HG03439 (cell line): ENCODE data around the gene CSNK1G1.
"Not testable (repeated sequence)": the region's sequence is repeated elsewhere in the genome, so short reads cannot be mapped to it uniquely, and the experiment has no call there.

Experiments used
- ATAC-seq: cut with Tn5 transposase; IDR thresholded peaks from one replicate; pipeline ENCODE4 v1.9.1; 2021; ENCODE audit warnings: mild to moderate bottlenecking, moderate library complexity; ENCODE audit not compliant: unreplicated experiment

Gene CSNK1G1

DNA sequence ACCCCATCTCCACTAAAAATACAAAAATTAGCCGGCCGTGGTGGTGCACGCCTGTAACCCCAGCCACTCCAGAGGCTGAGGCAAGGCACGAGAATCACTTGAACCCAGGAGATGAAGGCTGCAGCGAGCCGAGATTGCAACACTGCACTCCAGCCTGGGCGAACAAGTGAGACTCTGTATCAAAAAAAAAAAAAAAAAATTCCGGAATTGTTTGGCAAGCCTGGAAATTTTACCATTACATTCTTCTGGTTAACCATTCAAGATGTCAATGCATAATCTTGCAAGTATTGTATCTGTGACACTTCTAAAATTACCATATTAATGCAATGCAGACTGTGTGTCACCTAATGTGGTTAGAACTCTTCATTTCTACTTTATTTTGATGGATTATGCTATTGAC, 67.0 kb downstream of the CSNK1G1 start:
- ATAC-seq, result no peak

DNA sequence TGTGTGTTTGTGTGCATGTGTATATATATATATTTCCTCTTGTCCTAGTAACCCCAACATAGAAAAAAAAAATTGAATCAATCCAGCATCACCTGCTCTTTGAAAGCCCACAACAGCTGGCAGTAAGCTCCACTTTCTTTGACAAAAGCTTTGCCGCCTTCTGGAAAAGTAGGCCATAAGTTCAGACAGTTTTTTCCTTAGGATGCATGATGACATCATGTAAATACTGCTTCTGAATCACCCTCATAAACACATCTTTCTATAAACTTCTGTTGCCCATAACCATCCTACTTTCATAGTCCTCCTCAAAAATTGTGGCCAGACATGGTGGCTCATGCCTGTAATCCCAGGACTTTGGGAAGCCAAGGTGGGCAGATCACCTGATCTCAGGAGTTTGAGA, 67.4 kb downstream of the CSNK1G1 start:
- ATAC-seq, result no peak

DNA sequence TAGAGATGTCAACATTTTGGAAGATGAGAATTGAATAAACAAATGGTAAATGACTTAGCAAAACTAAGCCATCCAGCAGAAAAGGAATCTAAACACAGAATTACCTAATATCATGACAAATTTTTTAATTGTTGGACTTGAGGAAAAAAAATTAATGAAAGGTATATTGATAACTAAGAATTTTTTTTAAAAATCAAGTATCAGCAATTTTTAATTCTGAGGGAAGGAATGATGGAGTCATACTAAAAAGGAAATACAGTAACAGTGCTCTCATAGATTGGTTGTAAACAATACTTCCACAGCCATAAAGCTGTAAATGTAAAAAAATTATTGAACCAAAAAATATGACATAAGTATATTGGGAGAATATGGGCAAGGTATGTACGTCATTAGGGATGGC, 68.0 kb downstream of the CSNK1G1 start:
- no peak for ATAC-seq

DNA sequence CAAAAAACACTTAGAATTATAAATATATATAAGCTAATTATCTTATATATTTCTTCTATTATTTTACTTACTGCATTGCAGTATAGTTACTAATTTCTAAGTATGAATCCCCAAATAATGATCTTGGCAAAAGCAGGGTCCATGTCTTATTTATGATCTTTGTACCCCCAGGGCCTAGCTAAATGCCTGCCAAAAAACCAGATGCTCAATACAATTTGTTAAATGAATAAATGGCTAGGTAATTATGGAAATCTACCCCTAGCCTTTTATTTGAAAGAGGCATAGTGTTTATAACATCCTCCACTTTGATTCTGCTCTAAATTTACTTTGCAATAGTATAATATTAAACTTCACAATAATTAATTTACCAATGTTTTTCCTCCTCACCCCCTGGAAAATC, 69.5 kb downstream of the CSNK1G1 start:
- ATAC-seq, result no peak

DNA sequence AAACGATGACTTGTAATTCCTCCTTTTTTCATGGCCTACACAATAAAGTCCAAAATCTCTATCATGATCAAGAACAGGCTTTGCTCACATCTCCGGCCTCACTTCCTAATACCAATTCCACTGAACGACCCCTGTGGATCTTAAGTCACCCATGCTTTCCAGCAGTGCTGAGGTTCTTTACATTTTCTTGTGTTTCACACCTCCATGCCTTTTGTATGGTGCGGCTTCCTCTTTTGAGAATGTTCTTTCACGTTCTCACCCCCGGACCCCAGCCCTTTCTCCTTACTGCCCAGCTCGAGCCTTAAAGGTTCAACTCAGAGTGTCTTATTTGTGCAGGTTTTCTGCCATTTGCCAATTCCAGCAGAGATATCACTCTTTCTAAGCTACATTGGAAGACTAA, 70.1 kb downstream of the CSNK1G1 start:
- no peak for ATAC-seq

DNA sequence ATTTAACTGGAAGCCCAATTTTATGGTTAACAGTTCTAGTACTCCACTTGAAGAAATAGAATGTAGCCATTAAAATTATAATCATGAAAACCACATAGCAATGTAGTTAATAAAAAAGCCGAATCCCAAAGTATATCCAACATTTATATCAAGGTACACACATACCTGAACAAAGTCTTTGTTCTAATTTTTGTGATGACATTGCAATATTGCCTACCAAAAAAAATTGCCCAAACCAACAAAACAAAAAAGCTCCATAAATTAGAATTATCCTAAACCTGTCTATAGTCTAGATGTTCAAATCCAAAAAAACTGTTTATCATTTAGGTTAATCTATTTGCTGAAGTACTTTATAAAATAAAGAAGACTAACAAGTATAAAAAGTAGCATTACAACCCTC, 70.8 kb downstream of the CSNK1G1 start:
- no peak for ATAC-seq

DNA sequence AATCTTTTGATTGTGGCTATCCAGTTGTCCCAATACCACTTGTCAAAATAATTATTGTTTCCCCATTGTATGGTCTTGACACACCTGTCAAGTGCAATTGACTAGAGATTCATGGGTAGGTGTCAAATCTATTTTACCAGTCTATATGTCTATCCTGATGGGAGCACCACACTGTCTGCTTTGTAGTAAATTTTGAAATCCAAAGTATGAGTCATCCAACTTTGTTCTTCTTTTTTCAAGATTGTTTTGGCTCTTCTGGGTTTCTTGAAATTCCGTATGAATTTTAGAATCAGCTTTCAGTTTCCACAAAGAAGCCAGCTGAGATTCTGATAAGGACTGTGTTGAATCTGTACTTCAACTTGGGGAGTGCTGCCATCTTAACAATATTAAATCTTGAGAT, 71.9 kb downstream of the CSNK1G1 start:
- no peak for ATAC-seq

DNA sequence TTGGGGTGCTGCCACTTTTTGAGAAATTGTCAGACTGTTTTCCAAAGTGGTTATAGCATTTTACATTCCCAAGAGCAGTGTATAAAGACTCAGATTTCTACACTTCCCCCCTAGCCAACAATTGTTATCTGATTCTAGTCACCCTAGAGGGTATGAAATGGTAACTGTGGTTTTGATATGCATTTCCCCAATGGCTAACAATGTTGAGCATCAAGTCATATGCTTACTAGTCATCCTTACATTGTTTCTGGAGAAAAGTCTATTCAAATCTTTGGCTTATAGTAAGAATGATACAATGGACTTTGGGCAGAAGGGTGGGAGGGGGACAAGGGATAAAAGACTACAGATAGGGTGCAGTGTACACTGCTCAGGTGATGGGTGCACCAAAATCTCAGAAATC, 73.3 kb downstream of the CSNK1G1 start:
- ATAC-seq, result no peak

DNA sequence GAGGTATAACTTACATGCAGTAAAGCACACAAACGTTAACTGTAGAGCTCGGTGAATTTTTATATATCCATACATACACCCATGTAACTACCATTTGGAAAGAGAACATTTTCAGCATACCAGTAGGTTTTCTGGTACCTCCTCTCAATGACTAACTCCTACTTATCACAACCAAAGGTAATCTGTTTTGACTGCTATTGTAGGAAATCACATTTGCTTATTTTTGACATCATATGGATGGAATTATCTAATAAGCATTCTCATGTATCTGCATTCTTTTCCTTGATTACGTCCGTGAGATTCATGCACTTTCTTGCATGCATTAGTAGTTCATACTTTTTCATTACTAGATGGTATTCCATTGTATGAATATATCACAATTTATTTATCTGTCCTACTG, 76.8 kb downstream of the CSNK1G1 start:
- no peak for ATAC-seq

DNA sequence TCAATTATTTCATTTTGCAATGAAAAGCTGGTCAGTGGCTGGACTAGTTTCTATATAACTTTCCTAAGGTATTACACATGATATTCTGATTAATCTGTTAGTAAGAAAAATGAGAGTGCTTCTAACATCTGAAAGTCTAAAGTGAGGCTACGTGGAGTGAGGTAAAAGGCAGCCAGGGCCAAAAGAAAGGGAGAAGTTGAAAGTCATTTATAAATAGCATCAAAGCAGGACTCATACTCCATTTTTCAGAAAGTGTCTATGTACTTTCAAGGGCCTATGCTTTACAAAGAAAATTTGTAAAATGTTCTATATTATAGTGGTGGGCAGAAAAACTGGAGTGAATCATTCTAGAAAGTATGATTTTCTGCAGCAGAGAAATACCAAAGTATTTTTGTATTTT, 80.0 kb downstream of the CSNK1G1 start:
- ATAC-seq, result no peak

DNA sequence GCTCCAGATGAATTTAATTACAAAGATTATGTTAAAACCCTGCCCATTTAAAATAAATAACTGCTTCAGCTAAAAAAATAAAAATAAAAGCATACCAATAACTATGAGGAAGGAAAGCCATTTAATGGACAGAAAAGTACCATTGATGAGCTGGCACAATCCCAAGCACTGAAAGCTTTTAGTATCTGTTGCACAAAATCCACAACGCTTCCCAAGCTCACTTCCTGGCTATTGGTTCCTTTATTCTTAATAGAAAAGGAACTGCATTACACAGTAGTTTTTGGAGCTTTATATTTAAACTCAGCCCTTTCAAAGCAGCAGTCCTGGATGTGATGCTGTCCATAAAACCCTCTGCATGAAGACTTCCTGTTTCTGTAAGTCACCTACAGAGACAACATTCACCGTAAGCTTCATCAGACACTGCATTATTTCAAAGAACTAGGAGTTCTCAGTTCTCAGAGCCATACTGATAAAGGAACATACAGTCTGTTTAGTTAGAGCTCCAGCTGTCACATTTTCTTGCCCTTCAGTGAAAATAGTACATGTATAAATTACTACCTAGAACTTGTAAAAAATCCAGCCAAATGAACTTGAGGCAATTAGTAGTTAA, 81.5 kb downstream of the CSNK1G1 start:
- no peak for ATAC-seq

DNA sequence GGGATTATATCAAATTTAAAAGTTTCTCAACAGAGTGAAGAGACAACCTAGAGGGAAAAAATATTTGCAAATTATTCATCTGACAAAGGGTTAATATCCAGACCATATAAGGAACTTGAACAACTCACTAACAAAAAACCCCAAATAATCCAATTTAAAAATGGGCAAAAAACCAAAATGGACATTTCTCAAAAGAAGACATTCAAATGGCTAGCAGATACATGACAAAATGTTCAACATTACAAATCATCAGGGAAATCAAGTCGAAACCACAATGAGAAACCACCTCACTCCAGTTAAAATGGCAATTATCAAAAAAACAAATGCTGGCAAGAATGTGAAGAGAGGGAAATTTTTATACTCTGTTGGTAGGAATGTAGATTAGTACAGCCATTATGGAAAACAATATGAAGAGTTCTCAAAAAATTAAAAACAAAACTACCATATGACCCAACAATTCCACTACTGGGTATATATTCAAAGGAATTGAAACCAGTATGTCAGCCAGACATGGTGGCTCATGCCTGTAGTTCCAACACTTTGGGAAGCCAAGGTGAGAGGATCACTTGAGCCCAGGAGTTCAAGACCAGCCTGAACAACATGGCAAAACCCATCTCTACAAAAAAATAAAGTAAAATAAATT, 88.5 kb downstream of the CSNK1G1 start:
- no peak for ATAC-seq

DNA sequence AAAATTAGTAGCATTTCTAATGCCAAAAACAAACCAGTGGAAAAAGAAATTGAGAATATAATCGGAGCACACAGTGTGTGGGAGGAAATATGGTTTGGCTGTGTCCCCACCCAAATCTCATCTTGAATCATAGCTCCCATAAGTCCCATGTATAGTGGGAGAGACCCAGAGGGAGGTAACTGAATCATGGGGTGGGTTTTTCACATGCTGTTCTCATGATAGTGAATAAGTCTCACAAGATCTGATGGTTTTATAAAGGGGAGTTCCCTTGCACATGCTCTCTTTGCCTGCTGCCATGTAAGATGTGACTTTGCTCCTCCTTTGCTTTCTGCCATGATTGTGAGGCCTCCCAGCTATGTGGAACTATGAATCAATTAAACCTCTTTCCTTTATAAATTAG, 90.8 kb downstream of the CSNK1G1 start:
- ATAC-seq, result not testable (repeated sequence)

DNA sequence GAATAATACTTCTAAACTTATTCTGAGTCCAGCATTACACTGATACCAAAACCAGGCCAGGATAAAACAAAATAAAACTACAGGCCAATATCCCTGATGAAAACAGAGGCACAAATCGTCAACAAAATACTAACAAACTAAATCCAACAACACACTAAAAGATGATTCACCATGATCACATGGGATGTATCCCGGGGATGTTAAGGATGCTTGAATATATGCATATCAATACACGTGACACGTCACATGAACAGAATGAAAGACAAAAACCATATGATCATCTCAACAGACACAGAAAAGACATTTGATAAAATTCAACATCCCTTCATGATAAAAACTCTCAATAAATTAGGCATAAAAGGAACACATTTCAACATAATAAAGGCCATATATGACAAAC, 91.5 kb downstream of the CSNK1G1 start:
- no peak for ATAC-seq

DNA sequence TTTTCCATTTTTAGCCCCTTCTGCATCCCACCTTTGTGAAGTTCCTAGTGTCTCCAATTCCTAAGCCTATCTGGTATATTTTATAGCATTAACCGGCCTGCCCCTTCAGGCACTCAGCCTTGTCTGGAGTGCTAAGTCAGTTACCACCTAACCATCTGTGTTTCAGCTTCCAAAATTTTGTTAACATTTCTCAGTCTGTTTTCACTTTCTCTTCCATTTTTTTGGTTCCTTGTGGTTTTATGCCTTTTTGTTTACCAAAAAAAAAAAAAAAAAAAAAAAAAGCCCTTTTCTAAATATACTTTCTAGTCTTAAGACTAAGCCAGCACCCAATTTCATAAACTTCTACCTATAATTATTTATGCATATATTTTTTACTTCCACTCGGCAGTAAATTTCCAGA, 92.4 kb downstream of the CSNK1G1 start:
- no peak for ATAC-seq

DNA sequence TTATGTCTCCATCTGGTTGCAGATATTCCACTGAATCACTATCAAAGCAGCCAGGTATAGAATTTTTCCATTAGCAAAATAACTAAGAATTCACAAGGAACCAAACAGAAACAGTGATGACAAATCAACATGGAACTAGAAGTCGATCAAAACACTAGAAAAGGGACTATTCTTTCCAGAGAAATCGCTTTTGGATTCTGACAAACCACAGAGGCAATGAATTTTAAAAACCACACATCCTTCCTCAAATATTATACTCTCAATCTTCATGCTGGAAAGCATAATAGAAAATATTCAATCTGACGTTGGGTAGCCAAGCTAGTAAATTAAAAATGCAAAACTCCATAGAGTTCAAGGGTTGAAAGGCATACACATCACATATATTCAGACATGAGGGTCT, 99.9 kb downstream of the CSNK1G1 start:
- ATAC-seq, result no peak

DNA sequence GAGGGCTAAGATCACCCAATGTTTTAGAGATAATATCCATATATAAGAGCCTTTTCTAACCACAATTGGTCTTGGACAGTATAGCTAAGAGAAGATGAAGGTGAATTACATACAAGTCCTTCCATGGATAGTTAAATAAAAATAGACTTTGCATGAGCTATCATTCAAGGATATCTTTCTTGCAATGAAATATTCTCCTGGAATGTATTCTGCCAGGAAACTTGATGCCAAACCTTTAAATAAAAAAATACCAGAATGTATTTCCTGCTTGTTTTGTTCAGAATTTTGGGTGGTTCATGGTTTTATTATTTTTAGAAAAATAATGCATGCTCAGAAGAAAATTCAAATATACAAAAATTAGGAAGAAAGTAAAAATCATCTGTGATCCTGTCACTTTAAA, 104.3 kb downstream of the CSNK1G1 start:
- no peak for ATAC-seq

DNA sequence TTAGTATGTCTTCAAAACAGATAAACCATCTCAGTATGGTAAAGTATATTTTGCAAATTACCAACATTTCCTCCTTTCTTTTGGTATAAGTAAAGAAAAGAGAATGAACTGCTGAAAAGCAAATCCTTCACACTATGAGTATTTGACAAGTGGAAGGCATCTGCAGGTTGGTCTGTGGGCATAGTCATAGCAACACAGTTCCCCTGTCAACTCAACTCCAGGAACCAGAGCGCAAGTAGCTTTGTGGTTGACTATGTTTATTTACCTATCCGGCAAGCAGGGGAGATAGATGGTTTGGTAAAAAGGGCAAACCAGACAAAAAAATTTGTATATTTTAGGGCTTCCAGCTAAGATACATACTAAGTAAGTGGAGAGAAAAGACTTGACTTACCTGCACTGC, 104.9 kb downstream of the CSNK1G1 start:
- no peak for ATAC-seq

DNA sequence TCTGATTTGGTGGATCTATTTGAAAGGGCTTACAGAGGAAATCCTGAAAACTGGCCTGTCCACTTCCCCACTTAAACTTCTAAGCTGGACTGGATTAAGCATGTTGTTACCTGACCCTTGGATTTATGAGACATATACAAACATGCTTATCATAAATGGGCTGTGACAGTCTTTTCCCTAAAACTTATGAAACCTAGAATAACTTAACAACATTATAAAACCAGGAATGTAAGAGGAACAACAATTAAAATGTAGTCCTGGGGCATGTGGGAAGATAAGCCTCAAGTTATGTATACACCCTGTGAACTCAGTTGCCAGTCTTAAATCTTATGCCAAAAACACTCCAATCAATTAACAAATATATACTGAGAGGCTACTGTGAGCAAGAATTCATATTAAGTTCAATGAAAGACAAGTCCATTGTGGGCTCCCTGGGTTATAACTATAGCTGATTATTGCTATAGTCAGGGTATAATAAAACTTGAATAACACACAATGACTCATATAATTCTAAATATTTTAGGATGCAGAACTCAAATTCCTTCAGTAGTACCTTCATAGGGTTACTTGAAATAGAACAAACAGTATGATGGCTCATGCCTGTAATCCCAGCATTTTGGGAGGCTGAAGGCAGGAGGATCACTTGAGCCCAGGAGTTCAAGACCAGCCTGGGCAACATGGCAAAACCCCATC, 105.9 kb downstream of the CSNK1G1 start:
- no peak for ATAC-seq

DNA sequence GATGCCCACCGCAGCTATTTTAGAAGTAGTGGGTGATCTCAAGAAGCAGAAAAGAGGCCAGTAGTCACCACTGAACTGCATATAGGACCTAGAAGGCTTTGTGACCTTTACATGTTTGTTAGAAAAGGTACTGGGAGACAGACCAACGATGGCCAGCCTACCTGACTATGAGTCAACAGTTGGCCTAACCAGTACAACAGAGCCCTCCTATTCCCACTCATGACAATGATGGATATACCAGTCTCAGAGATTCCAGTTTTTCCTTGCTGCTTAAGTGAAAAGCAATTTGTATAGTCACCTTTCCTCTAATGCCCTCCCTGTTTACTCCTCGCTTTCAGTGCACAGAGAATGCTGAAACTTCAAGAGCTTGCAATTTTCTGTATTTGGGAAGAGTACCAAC, 106.6 kb downstream of the CSNK1G1 start:
- ATAC-seq, result no peak

DNA sequence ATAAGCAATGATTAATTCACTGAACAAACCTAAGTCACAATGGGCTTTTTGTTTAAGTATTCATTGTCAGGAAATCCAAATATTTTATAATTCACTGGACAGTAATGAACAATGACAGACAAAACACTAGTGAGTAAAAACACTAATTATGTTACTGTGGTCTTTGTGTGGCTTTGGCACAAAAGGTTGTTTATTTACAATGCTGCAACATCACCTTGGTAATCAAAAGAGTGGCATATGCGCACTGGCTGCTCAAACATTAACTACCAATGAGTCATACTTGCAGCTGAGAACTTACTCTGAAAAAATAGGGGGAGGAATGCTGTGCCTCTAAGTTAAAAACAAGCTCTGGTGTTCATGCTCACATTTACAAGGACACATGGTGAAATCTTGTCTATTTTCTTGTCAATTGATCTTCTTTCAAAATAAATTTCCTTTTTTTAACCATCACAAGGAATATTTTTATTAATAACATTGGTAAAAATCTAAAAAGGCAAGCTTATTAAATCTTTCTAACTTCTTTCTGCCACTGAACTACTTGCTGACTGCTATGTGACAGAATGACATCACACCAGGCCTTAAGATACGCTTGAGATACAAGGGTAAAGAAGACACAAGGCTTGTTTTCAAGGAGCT, 107.9 kb downstream of the CSNK1G1 start:
- peak; percentile 68 for ATAC-seq

DNA sequence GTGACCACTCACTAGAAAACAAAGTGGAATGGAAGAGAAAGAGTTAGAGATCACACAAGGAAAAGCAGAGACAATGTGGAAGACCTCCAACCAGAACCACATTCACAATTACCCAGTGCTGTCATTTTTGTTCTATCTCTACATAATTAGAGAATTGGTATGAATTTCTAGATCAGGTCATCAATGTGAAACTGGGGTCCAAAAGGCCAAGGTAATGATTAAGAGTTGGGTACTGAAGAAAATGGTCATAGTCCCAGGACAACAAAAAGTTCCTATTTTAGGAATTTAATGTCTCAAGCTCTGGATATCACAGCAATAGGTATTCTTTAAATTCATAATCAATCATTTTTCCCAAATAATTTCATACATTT, 108.5 kb downstream of the CSNK1G1 start:
- ATAC-seq, result no peak
